NCI-H345 treated with DMSO at 0.1 percent for 48 hours (cell line): ENCODE measurements around the gene NPEPL1.

Experiments used
- DNase-seq: peaks from one replicate; lab custom pipeline; 2025; ENCODE audit not compliant: unreplicated experiment; lab: John Stamatoyannopoulos, UW

The NPEPL1 gene

DNA sequence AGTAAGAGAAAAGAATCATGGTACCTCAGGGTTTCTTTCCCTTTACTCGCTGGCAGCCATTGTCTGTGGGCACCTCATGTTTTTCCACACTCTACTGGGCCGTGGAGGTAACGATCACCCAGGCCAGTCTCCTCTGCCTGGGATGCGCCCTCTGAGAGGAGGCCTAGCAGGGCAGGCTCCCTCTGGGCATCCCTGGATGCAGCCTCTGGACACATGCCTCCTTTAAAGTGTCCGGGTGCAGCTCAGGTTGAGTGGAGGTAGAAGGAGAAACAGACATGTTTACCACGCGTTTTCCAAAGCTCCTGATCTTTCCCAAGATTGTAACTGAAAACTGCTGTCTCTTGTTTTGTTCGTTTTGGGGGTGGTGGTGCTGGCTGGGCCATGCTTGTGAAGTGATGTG is 13.8 kb upstream of the NPEPL1 start:
- DNase-seq = no peak

GRCh38 chr20:58682656-58683531 is 9.7 kb upstream of the NPEPL1 start:
- DNase-seq = no peak

DNA sequence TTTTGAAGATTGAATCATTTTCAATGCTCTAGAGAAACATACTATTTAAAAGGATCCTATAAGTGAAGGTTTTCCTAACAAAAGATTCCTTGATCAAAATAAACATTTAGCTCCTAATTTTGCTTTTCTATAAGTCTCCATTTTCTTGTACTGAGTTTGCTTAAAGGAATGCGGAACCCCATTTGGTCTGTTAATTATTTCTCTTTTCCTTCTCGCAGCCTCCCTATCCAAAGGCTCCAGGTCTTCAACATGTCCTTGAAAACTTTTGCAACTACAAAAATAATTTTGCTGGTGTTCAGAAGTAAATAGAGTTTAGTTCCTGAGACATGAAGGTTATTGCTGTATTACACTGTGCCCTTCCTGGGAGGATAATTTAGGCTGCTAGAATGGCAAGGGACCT is 8.3 kb upstream of the NPEPL1 start:
- no peak for DNase-seq

GRCh38 chr20:58685988-58686387 is 6.6 kb upstream of the NPEPL1 start:
- no peak for DNase-seq

DNA sequence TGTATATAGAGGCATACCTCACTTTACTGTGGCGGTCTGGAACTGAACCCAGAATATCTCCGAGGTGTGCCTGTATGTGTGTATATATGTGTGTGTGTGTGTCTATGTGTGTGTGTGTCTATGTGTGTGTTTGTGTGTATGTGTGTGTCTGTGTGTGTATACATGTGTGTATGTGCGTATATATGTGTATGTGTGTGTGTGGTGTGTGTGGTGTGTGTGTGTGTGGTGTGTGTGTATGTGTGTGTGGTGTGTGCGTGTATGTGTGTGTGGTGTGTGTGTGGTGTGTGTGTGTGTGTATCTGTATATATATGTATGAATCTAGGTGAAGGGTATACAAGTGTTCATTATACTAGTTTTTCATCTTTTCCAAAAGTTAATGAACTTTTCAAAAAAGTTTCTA is 4.2 kb upstream of the NPEPL1 start:
- DNase-seq = no peak

DNA sequence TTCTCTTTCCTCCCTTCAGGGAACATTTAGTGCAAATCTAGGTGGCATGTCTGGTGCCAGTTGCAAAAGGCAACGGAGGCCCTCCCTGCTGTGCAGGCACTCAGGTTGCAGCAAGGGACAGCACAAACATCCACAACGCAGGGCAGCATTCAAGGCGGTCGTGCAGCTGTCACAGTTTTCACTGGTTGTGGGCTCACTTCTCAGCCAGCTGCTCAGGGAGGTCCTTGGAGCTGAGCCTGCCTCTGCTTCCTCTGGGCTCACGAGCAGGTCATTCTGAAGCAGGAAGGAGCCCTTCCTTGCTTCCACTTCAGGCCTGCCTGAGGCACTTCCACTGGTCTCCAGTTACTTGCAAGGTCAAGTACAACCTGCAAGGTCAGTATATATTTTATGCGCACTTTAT is 3.8 kb upstream of the NPEPL1 start:
- DNase-seq = no peak

- no peak for DNase-seq
These were observed 2.0 kb upstream of the NPEPL1 start for GRCh38 chr20:58690396-58691135.

DNA sequence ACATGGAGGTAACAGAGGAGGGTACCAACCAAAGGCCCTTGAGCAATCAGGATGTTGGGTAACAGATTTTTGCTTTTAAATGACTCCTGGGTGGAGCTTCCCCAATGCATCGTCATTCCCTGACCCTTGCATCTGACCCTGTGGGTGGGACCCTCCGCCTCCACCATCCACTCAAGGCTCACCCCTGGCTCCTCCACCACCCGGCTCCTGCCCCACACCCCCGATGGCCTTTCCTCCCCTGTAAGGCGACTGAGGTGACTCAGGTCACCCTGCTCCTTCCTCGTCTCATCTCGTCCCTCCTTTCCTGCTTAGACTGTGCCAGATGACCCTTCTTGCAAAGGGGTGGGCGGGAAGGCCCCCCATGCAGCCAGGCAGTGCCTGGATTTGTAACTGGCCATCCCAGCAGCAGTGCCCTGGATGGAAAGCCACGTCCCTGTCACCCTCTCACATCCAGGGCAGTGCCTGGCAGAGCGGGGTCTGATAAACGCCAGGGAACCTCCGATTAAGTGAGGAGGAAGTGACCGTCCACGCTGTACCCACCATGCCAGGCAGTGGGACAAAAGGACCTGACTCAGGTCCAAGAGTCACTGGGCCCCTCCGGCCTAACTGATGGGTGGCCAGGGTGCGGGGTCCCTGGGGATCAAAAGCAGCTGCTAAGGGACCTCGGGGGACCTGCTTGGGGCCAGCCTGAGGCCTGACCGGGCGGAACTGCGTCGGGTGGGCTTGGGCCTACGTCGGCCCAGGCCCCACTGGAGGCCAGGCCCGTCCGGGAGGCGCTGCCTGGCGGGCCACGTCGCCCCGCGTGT is 624 bp upstream of the NPEPL1 start:
- DNase-seq = no peak

- DNase-seq = no peak
These were observed 816 bp downstream of the NPEPL1 start for GRCh38 chr20:58693226-58694006.

DNA sequence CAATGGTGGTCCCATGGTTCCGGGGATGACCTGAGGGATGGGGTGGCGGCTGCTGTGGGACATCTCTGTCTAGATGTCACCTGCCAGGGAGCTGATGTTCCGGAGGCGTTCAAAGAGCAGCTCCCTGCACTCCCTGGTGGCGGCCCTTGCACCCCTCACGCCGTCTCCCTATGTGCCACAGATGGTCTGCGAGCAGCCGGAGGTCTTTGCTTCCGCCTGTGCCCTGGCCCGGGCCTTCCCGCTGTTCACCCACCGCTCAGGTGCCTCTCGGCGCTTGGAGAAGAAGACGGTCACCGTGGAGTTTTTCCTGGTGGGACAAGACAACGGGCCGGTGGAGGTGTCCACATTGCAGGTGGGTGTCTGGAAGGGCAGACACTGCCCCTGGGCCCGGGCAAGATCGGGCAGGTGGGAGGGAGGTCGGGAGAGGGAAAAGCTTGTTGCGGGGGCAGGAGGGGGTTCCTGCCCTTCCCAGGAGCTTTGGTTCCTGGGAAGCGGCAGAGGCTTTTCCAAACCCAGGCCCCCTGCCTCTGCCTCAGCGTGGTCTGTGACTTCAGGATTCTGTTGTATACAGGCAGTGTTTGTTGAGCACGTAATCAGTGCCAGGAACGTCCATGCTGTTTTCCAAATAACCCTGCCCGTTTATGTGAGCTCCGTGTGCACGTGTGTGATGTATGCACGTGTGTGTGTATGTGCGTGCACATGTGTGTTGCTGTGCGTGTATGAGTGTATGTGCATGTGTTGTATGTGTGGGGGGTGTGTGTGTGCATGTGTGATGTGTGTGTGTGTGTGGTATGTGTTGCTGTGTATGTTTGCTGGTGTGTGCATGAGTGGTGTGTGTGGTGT is 1.9 kb downstream of the NPEPL1 start:
- DNase-seq = no peak

- DNase-seq = no peak
These were observed 2.6 kb downstream of the NPEPL1 start for GRCh38 chr20:58695084-58695722.

GRCh38 chr20:58695895-58696375 is 3.3 kb downstream of the NPEPL1 start:
- DNase-seq = no peak

GRCh38 chr20:58696411-58696961 is 3.9 kb downstream of the NPEPL1 start:
- DNase-seq = no peak

- DNase-seq = no peak
These were observed 4.7 kb downstream of the NPEPL1 start for GRCh38 chr20:58697201-58697866.

GRCh38 chr20:58697867-58698703 is 5.5 kb downstream of the NPEPL1 start:
- no peak for DNase-seq

- DNase-seq = no peak
These were observed 6.4 kb downstream of the NPEPL1 start for GRCh38 chr20:58698741-58699622.
